ENCODE data around the gene KPTN. TPM values are rescaled to one million over a fixed set of nuclear protein-coding genes. Genes with fewer than 3 reads are reported as not detected.
A peak's percentile ranks its signal among the peaks of the same experiment; 100 is the strongest.

Gene KPTN
- total and polyA plus RNA-seq, 2 of the 13 experiments (the other 11 are each of a cell fraction or from before 2014, with no cell fraction given) = 9.1 to 13.3 TPM

GRCh38 chr19:47523473-47523872 is 39.5 kb upstream of the KPTN start (continued):
- TF ChIP-seq LCORL (IDR thresholded peaks at IDR 0.05) (no peak), LCORL (CRISPR knock-in tag; IDR thresholded peaks at IDR 0.05) (peak; percentile 81), HNF4A (CRISPR knock-in tag; IDR thresholded peaks at IDR 0.05) (0 out of 2 replicates have a peak, but pooled peaks have one; percentile 12), SOX13 (IDR thresholded peaks at IDR 0.05) (no peak), SOX13 (CRISPR knock-in tag; conservative IDR thresholded peaks at IDR 0.05 in 1 of 2, IDR thresholded peaks at IDR 0.05 in 1 of 2) (peak in 1 of 2 experiments; percentile 72; a peak in 2 of 4 replicates), SRF (IDR thresholded peaks at IDR 0.05; ENCODE audit: low read depth, low read length) (no peak), RARA (CRISPR knock-in tag; IDR thresholded peaks at IDR 0.05) (0 out of 2 replicates have a peak, but pooled peaks have one; percentile 26), RXRA (CRISPR knock-in tag; IDR thresholded peaks at IDR 0.05) (peak; percentile 28; the same call in 1 of the 2 replicates), FOXP1 (IDR thresholded peaks at IDR 0.05) (no peak), FOXP1 (CRISPR knock-in tag; IDR thresholded peaks at IDR 0.05) (peak; percentile 85), SOX6 (IDR thresholded peaks at IDR 0.05) (no peak), SOX6 (CRISPR knock-in tag; IDR thresholded peaks at IDR 0.05) (peak; percentile 89), FOXK1 (CRISPR knock-in tag; IDR thresholded peaks at IDR 0.05; ENCODE audit: borderline replicate concordance, low read depth) (0 out of 2 replicates have a peak, but pooled peaks have one; percentile 17)

- FAIRE-seq (no peak), ATAC-seq (peak; percentile 76), DNase-seq (ENCODE audit: low spot score) (no peak)
- in situ Hi-C loops (cut with HindIII; ENCODE audit: extremely low pct_ligation_motif_present, low pct_unique_long_range_greater_than_20kb) (no loop called here), intact Hi-C loops (cut with micrococcal nuclease; ENCODE audit: unreplicated experiment) (no loop called here)
- Histone ChIP-seq H3K36me3 (replicated peaks in 1 of 2; ENCODE audit: control insufficient read depth in 1 of 2, insufficient read depth in 2 of 2, low read length in 2 of 2) (no peaks in the 10 kb centered on the region), H3K27me3 (ENCODE audit: control insufficient read depth in 1 of 2, insufficient read depth in 2 of 2, low read length in 2 of 2) (peaks cover 0 to 20% of the 10 kb centered on the region in 2 experiments; a peak in 2 of 5 replicates), H3K27ac (ENCODE audit: extremely low read length, insufficient read depth, low read length) (no peak overlapping the region), H3K9ac (ENCODE audit: insufficient read depth, low read depth, low read length) (no peak overlapping the region), H4K20me1 (ENCODE audit: insufficient read depth, low read length) (no peaks in the 10 kb centered on the region), H3K4me2 (ENCODE audit: low read depth, low read length) (peak overlapping the region; percentile 69), H3K4me3 (replicated peaks in 1 of 3; ENCODE audit: insufficient read depth in 1 of 3, low read depth in 2 of 3, low read length in 3 of 3) (peak overlapping the region in 2 of 3 experiments; percentile 8 to 59; a peak in 2 of 6 replicates), H3K79me2 (ENCODE audit: insufficient read depth, low read length) (no peaks in the 10 kb centered on the region), H2AFZ (ENCODE audit: low read length) (no peak overlapping the region), H3K9me3 (ENCODE audit: low read length) (no peaks in the 10 kb centered on the region), H3K4me1 (ENCODE audit: insufficient read depth, low read length) (peaks cover 53% of the 10 kb centered on the region)
- no TSS peak for BruUV-seq (replicated peaks)
- WGBS (ENCODE audit: low lambda C conversion rate) = 33% methylated on average over 18 of the region's 20 CpGs
- ChIA-PET CTCF (ENCODE audit: low intra/inter-chr PET ratio, low total read pairs) (no interaction called here), POLR2A (interaction anchor here (0.8 to 2.2 kb wide), 4 partner anchors 8 to 127 kb away, joined by 3 to 9 read pairs (median 3); no protein-coding TSS in a partner anchor)
- no peak for TF ChIP-seq RXRA (CRISPR knock-in tag; IDR thresholded peaks at IDR 0.05)
- TF ChIP-seq ZNF20 (CRISPR knock-in tag; IDR thresholded peaks at IDR 0.05) = no peak
- TF ChIP-seq SMC3 (IDR thresholded peaks at IDR 0.05; ENCODE audit: low read length) = no peak
- no peak for TF ChIP-seq BRF2 (CRISPR knock-in tag; IDR thresholded peaks at IDR 0.05)
- TF ChIP-seq ZNF713 (CRISPR knock-in tag; IDR thresholded peaks at IDR 0.05) = no peak
- TF ChIP-seq E2F5 (CRISPR knock-in tag; conservative IDR thresholded peaks at IDR 0.05) = no peak
- TF ChIP-seq CREB3 (CRISPR knock-in tag; IDR thresholded peaks at IDR 0.05) = no peak
These were observed 37.6 kb upstream of the KPTN start for GRCh38 chr19:47521473-47522180.
